ENCODE data around the gene CFAP221. TPM values are rescaled to one million over a fixed set of nuclear protein-coding genes. Genes with fewer than 3 reads are reported as not detected.

The CFAP221 gene
- total RNA-seq = not detected

- peaks cover 35% of the 10 kb centered on the region for H3K27me3 Mint-ChIP-seq (ENCODE audit: low read depth)
- H3K4me3 Mint-ChIP-seq = peak within 1 kb of the TSS; percentile 78 to 81
- H3K27ac Mint-ChIP-seq = no peak within 1 kb of the TSS
- ATAC-seq (replicated peaks in 1 of 2) = peak; percentile 92 to 93
- H3K9me3 Mint-ChIP-seq = no peaks in the 10 kb centered on the region
- H3K4me1 Mint-ChIP-seq (ENCODE audit: low read depth) = no peaks in the 10 kb centered on the region
- DNase-seq = peak; percentile 72 to 78
- peaks cover 3 to 5% of the 10 kb centered on the region in 2 donors for H3K36me3 Mint-ChIP-seq (ENCODE audit: insufficient read depth in 2 of 2)
Measured at GRCh38 chr2:119544075-119544938, at the start of gene CFAP221. CFAP221 (plus strand) TSS chr2:119544449; CDS start chr2:119546132, 1,683 bp downstream.

GRCh38 chr2:119495948-119496347, 48.3 kb upstream of the CFAP221 start:
- Mint-ChIP-seq H3K36me3 (ENCODE audit: insufficient read depth in 2 of 2) (peaks cover 1 to 11% of the 10 kb centered on the region in 2 donors), H3K9me3 (peaks cover 7 to 11% of the 10 kb centered on the region in 2 donors), H3K4me3 (no peak overlapping the region), H3K27ac (no peak overlapping the region), H3K4me1 (ENCODE audit: low read depth) (no peaks in the 10 kb centered on the region), H3K27me3 (ENCODE audit: low read depth) (peaks cover 24% of the 10 kb centered on the region)
- ATAC-seq (replicated peaks in 1 of 2) = no peak
- DNase-seq = no peak

- H3K4me3 Mint-ChIP-seq = no peak overlapping the region
- H3K36me3 Mint-ChIP-seq (ENCODE audit: insufficient read depth in 2 of 2) = peaks cover 4 to 11% of the 10 kb centered on the region in 2 donors
- H3K27ac Mint-ChIP-seq = no peak overlapping the region
- ATAC-seq (replicated peaks in 1 of 2) = no peak
- no peak for DNase-seq
- no peaks in the 10 kb centered on the region for H3K4me1 Mint-ChIP-seq (ENCODE audit: low read depth)
- H3K27me3 Mint-ChIP-seq (ENCODE audit: low read depth) = peaks cover 24% of the 10 kb centered on the region
- H3K9me3 Mint-ChIP-seq = peaks cover 12 to 13% of the 10 kb centered on the region in 2 donors
Measured at GRCh38 chr2:119496682-119497081, 47.6 kb upstream of the CFAP221 start.

- DNase-seq (no peak), ATAC-seq (replicated peaks in 1 of 2) (no peak)
- Mint-ChIP-seq H3K4me3 (no peak overlapping the region), H3K4me1 (ENCODE audit: low read depth) (no peaks in the 10 kb centered on the region), H3K9me3 (no peaks in the 10 kb centered on the region), H3K27me3 (ENCODE audit: low read depth) (no peaks in the 10 kb centered on the region), H3K36me3 (ENCODE audit: insufficient read depth in 2 of 2) (no peaks in the 10 kb centered on the region), H3K27ac (no peak overlapping the region)
Measured at GRCh38 chr2:119508756-119509155, 35.5 kb upstream of the CFAP221 start.

- H3K9me3 Mint-ChIP-seq = no peaks in the 10 kb centered on the region
- no peak overlapping the region for H3K4me3 Mint-ChIP-seq
- H3K36me3 Mint-ChIP-seq (ENCODE audit: insufficient read depth in 2 of 2) = no peaks in the 10 kb centered on the region
- no peak overlapping the region for H3K27ac Mint-ChIP-seq
- no peaks in the 10 kb centered on the region for H3K4me1 Mint-ChIP-seq (ENCODE audit: low read depth)
- peaks cover 21% of the 10 kb centered on the region for H3K27me3 Mint-ChIP-seq (ENCODE audit: low read depth)
- DNase-seq = no peak
- ATAC-seq (replicated peaks in 1 of 2) = no peak
Measured at GRCh38 chr2:119511989-119512388, 32.3 kb upstream of the CFAP221 start.

- no peaks in the 10 kb centered on the region for H3K9me3 Mint-ChIP-seq
- no peaks in the 10 kb centered on the region for H3K36me3 Mint-ChIP-seq (ENCODE audit: insufficient read depth in 2 of 2)
- no peak overlapping the region for H3K4me3 Mint-ChIP-seq
- no peak for DNase-seq
- peaks cover 21% of the 10 kb centered on the region for H3K27me3 Mint-ChIP-seq (ENCODE audit: low read depth)
- H3K27ac Mint-ChIP-seq = no peak overlapping the region
- no peak for ATAC-seq (replicated peaks in 1 of 2)
- H3K4me1 Mint-ChIP-seq (ENCODE audit: low read depth) = no peaks in the 10 kb centered on the region
Measured at GRCh38 chr2:119512946-119513345, 31.3 kb upstream of the CFAP221 start.

- DNase-seq (no peak), ATAC-seq (replicated peaks in 1 of 2) (no peak)
- Mint-ChIP-seq H3K27ac (no peak overlapping the region), H3K9me3 (no peaks in the 10 kb centered on the region), H3K4me3 (no peak overlapping the region), H3K4me1 (ENCODE audit: low read depth) (no peaks in the 10 kb centered on the region), H3K36me3 (ENCODE audit: insufficient read depth in 2 of 2) (no peaks in the 10 kb centered on the region), H3K27me3 (ENCODE audit: low read depth) (peaks cover 21% of the 10 kb centered on the region)
Measured at GRCh38 chr2:119513832-119514231, 30.4 kb upstream of the CFAP221 start.

GRCh38 chr2:119516121-119516520, 28.1 kb upstream of the CFAP221 start:
- no peaks in the 10 kb centered on the region for H3K9me3 Mint-ChIP-seq
- no peak overlapping the region for H3K27ac Mint-ChIP-seq
- H3K36me3 Mint-ChIP-seq (ENCODE audit: insufficient read depth in 2 of 2) = no peaks in the 10 kb centered on the region
- ATAC-seq (replicated peaks in 1 of 2) (no peak), DNase-seq (no peak)
- H3K27me3 Mint-ChIP-seq (ENCODE audit: low read depth) = peaks cover 29% of the 10 kb centered on the region
- no peak overlapping the region for H3K4me3 Mint-ChIP-seq
- no peaks in the 10 kb centered on the region for H3K4me1 Mint-ChIP-seq (ENCODE audit: low read depth)

GRCh38 chr2:119517433-119517832, 26.8 kb upstream of the CFAP221 start:
- peak; percentile 44 to 56 for DNase-seq
- peak; percentile 51 to 58 for ATAC-seq (replicated peaks in 1 of 2)
- Mint-ChIP-seq H3K27ac (no peak overlapping the region), H3K27me3 (ENCODE audit: low read depth) (peaks cover 40% of the 10 kb centered on the region), H3K36me3 (ENCODE audit: insufficient read depth in 2 of 2) (no peaks in the 10 kb centered on the region), H3K4me3 (no peak overlapping the region), H3K9me3 (no peaks in the 10 kb centered on the region), H3K4me1 (ENCODE audit: low read depth) (no peaks in the 10 kb centered on the region)

- H3K27me3 Mint-ChIP-seq (ENCODE audit: low read depth) = peaks cover 49% of the 10 kb centered on the region
- no peak for DNase-seq
- no peaks in the 10 kb centered on the region for H3K9me3 Mint-ChIP-seq
- no peak overlapping the region for H3K27ac Mint-ChIP-seq
- H3K4me1 Mint-ChIP-seq (ENCODE audit: low read depth) = no peaks in the 10 kb centered on the region
- no peaks in the 10 kb centered on the region for H3K36me3 Mint-ChIP-seq (ENCODE audit: insufficient read depth in 2 of 2)
- no peak overlapping the region for H3K4me3 Mint-ChIP-seq
- ATAC-seq (replicated peaks in 1 of 2) = no peak
Measured at GRCh38 chr2:119518401-119519056, 25.7 kb upstream of the CFAP221 start.

GRCh38 chr2:119519057-119519408, 25.2 kb upstream of the CFAP221 start:
- Mint-ChIP-seq H3K9me3 (no peaks in the 10 kb centered on the region), H3K4me3 (no peak overlapping the region), H3K4me1 (ENCODE audit: low read depth) (no peaks in the 10 kb centered on the region), H3K27ac (no peak overlapping the region), H3K27me3 (ENCODE audit: low read depth) (peaks cover 52% of the 10 kb centered on the region), H3K36me3 (ENCODE audit: insufficient read depth in 2 of 2) (no peaks in the 10 kb centered on the region)
- no peak for ATAC-seq (replicated peaks in 1 of 2)
- DNase-seq = no peak

- DNase-seq (no peak), ATAC-seq (replicated peaks in 1 of 2) (no peak)
- peaks cover 3% of the 10 kb centered on the region for H3K4me1 Mint-ChIP-seq (ENCODE audit: low read depth)
- H3K36me3 Mint-ChIP-seq (ENCODE audit: insufficient read depth in 2 of 2) = no peaks in the 10 kb centered on the region
- no peak overlapping the region for H3K27ac Mint-ChIP-seq
- no peak overlapping the region for H3K4me3 Mint-ChIP-seq
- H3K9me3 Mint-ChIP-seq = no peaks in the 10 kb centered on the region
- peaks cover 49% of the 10 kb centered on the region for H3K27me3 Mint-ChIP-seq (ENCODE audit: low read depth)
Measured at GRCh38 chr2:119520696-119521432, 23.4 kb upstream of the CFAP221 start.

GRCh38 chr2:119521433-119522050, 22.7 kb upstream of the CFAP221 start:
- peaks cover 53% of the 10 kb centered on the region for H3K27me3 Mint-ChIP-seq (ENCODE audit: low read depth)
- no peaks in the 10 kb centered on the region for H3K36me3 Mint-ChIP-seq (ENCODE audit: insufficient read depth in 2 of 2)
- peaks cover 3% of the 10 kb centered on the region for H3K4me1 Mint-ChIP-seq (ENCODE audit: low read depth)
- H3K4me3 Mint-ChIP-seq = no peak overlapping the region
- no peak overlapping the region for H3K27ac Mint-ChIP-seq
- DNase-seq = no peak
- ATAC-seq (replicated peaks in 1 of 2) = no peak
- H3K9me3 Mint-ChIP-seq = no peaks in the 10 kb centered on the region
